ENCODE measurements around the gene DHRS7B. TPM values are rescaled to one million over a fixed set of nuclear protein-coding genes. Genes with fewer than 3 reads are reported as not detected.

DHRS7B gene
- total and polyA plus RNA-seq, 2 of the 13 experiments (the other 11 are each of a cell fraction or from before 2014, with no cell fraction given): 20.0 to 35.8 TPM

GRCh38 chr17:21098934-21099689, 27.7 kb upstream of the DHRS7B start (continued):
- TF ChIP-seq HIVEP1 (CRISPR knock-in tag; IDR thresholded peaks at IDR 0.05) (no peak), HNF4G (IDR thresholded peaks at IDR 0.05; ENCODE audit: borderline replicate concordance, low read depth, low read length) (no peak), HNF4G (CRISPR knock-in tag; IDR thresholded peaks at IDR 0.05; ENCODE audit: borderline replicate concordance, low read depth) (no peak), HBP1 (CRISPR knock-in tag; IDR thresholded peaks at IDR 0.05; ENCODE audit: low read depth) (no peak), TOPORS (CRISPR knock-in tag; IDR thresholded peaks at IDR 0.05) (peak; percentile 12; the same call in 1 of the 2 replicates), SRY (CRISPR knock-in tag; IDR thresholded peaks at IDR 0.05) (no peak), ZNF335 (CRISPR knock-in tag; IDR thresholded peaks at IDR 0.05) (no peak), MNT (IDR thresholded peaks at IDR 0.05) (no peak), RAD51 (IDR thresholded peaks at IDR 0.05; ENCODE audit: borderline replicate concordance) (no peak), GMEB1 (CRISPR knock-in tag; IDR thresholded peaks at IDR 0.05; ENCODE audit: borderline replicate concordance) (peak; percentile 22; the same call in 1 of the 2 replicates), ONECUT2 (CRISPR knock-in tag; IDR thresholded peaks at IDR 0.05) (peak; percentile 56; the same call in 1 of the 2 replicates), ZNF205 (CRISPR knock-in tag; IDR thresholded peaks at IDR 0.05) (no peak), ZNF17 (CRISPR knock-in tag; IDR thresholded peaks at IDR 0.05) (no peak), ZNF362 (CRISPR knock-in tag; IDR thresholded peaks at IDR 0.05; ENCODE audit: borderline replicate concordance) (peak; percentile 61; the same call in 1 of the 2 replicates), ZNF749 (CRISPR knock-in tag; IDR thresholded peaks at IDR 0.05; ENCODE audit: borderline replicate concordance) (no peak), USF2 (IDR thresholded peaks at IDR 0.05; ENCODE audit: low read depth, low read length) (no peak), USF2 (CRISPR knock-in tag; IDR thresholded peaks at IDR 0.05; ENCODE audit: borderline replicate concordance) (no peak), MLLT10 (CRISPR knock-in tag; IDR thresholded peaks at IDR 0.05) (no peak)
